Keratinocyte (primary cell): ENCODE results near the gene TMEM39B.
"Not testable (repeated sequence)": the region's sequence is repeated elsewhere in the genome, so short reads cannot be mapped to it uniquely, and the experiment has no call there.

Source experiments
- EZH2 ChIP-seq: IDR thresholded peaks from one replicate; pipeline ENCODE4 v1.6.1; 2012; ENCODE audit warnings: inconsistent platforms, mild to moderate bottlenecking, low read length, moderate library complexity
- TF ChIP-seq, protein P1 (sequence below), 3 experiments: IDR thresholded peaks in 1 of 3; conservative IDR thresholded peaks in 1 of 3; optimal IDR thresholded peaks in 1 of 3; 2 replicates in 2 of 3; 3 replicates in 1 of 3; pipeline versions ENCODE3 to v1.5.1; 2011; ENCODE audit warnings: low read length in 3 of 3, mild to moderate bottlenecking in 3 of 3, moderate library complexity in 2 of 3, control low read depth in 1 of 3, inconsistent platforms in 1 of 3; ENCODE audit not compliant: insufficient read depth in 2 of 3; ENCODE audit errors: extremely low read depth in 1 of 3

DNA sequence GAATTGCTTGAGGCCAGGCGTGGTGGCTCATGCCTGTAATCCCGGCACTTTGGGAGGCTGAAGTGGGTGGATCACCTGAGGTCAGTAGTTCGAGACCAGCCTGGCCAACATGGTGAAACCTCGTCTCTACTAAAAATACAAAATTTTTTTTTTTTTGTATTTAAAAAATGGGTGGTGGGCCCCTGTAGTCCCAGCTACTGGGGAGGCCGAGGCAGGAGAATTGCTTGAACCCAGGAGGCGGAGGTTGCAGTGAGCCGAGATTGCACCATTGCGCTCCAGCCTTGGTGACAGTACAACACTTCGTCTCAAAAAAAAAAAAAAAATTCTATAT is 61.2 kb downstream of the TMEM39B start:
- TF ChIP-seq, protein P1, sequence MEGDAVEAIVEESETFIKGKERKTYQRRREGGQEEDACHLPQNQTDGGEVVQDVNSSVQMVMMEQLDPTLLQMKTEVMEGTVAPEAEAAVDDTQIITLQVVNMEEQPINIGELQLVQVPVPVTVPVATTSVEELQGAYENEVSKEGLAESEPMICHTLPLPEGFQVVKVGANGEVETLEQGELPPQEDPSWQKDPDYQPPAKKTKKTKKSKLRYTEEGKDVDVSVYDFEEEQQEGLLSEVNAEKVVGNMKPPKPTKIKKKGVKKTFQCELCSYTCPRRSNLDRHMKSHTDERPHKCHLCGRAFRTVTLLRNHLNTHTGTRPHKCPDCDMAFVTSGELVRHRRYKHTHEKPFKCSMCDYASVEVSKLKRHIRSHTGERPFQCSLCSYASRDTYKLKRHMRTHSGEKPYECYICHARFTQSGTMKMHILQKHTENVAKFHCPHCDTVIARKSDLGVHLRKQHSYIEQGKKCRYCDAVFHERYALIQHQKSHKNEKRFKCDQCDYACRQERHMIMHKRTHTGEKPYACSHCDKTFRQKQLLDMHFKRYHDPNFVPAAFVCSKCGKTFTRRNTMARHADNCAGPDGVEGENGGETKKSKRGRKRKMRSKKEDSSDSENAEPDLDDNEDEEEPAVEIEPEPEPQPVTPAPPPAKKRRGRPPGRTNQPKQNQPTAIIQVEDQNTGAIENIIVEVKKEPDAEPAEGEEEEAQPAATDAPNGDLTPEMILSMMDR (optimal IDR thresholded peaks at IDR 0.05 in 1 of 3, IDR thresholded peaks at IDR 0.05 in 1 of 3, conservative IDR thresholded peaks at IDR 0.05 in 1 of 3; ENCODE audit: extremely low read depth in 1 of 3, insufficient read depth in 2 of 3, low read length in 3 of 3): not testable (repeated sequence)
- TF ChIP-seq EZH2: not testable (repeated sequence)
